SK-N-SH (cell line): ENCODE results near the gene RPS8. TPM values are rescaled to one million over a fixed set of nuclear protein-coding genes. Genes with fewer than 3 reads are reported as not detected.
A peak's percentile ranks its signal among the peaks of the same experiment; 100 is the strongest.

Experiments
- CTCF ChIA-PET: fragments of 300-600, 350-600 bp; formaldehyde crosslinking; extraction: SDS; loops from one replicate; lab custom pipeline; 2021; lab: Yijun Ruan, JAX
- POLR2A ChIA-PET: fragments of 350-600 bp; sonication (Branson Sonifier 250); formaldehyde crosslinking; extraction: SDS; loops from one replicate; lab custom pipeline; 2020; ENCODE audit warnings: antibody characterized with exemption, inconsistent platforms; lab: Yijun Ruan, JAX
- DNase-seq: peaks from one replicate; pipeline ENCODE4 v3.0.0; 2012
- H2AFZ ChIP-seq: fragments of 200-600 bp; sonication (generic); 2 replicates; pipeline ENCODE4 v1.8.1; 2016; ENCODE audit warnings: antibody characterized with exemption, mild to moderate bottlenecking, low read depth
- H3F3A ChIP-seq: fragments of 200-600 bp; sonication (generic); replicated peaks from 2 replicates; pipeline ENCODE3; 2016; ENCODE audit warnings: antibody characterized with exemption, mild to moderate bottlenecking; ENCODE audit not compliant: insufficient read depth
- H3K27ac ChIP-seq, 2 experiments: fragments of 200-500 bp in 1 of 2; fragments of 200-600 bp in 1 of 2; sonication (Bioruptor generic) in 1 of 2; sonication (generic), shearing (Covaris generic) in 1 of 2; 2 replicates each; pipeline versions ENCODE4 v1.5.1 to v1.6.1; 2014 to 2016; ENCODE audit warnings: low read depth in 2 of 2, inconsistent platforms in 1 of 2, low read length in 1 of 2, mild to moderate bottlenecking in 1 of 2, mixed read lengths in 1 of 2
- H3K27me3 ChIP-seq: fragments of 200-600 bp; sonication (generic), shearing (Covaris generic); 2 replicates; pipeline ENCODE4 v1.6.1; 2016; ENCODE audit warnings: mixed run types; ENCODE audit not compliant: insufficient read depth
- H3K36me3 ChIP-seq, 2 experiments: fragments of 200-500 bp in 1 of 2; fragments of 200-600 bp in 1 of 2; sonication (Bioruptor generic) in 1 of 2; sonication (generic) in 1 of 2; replicated peaks in 1 of 2; 2 replicates each; pipeline versions ENCODE3 to v1.5.1; 2014 to 2016; ENCODE audit warnings: low read length in 1 of 2, mild to moderate bottlenecking in 1 of 2; ENCODE audit not compliant: insufficient read depth in 2 of 2, control insufficient read depth in 1 of 2
- H3K4me1 ChIP-seq, 2 experiments: fragments of 200-500 bp in 1 of 2; fragments of 200-600 bp in 1 of 2; sonication (Bioruptor generic) in 1 of 2; sonication (generic), shearing (Covaris generic) in 1 of 2; 2 replicates each; pipeline versions ENCODE4 v1.5.1 to v1.6.1; 2014 to 2016; ENCODE audit warnings: low read depth in 1 of 2, low read length in 1 of 2, mixed run types in 1 of 2; ENCODE audit not compliant: insufficient read depth in 2 of 2, control insufficient read depth in 1 of 2
- H3K4me2 ChIP-seq: fragments of 200-600 bp; sonication (generic), shearing (Covaris generic); 2 replicates; pipeline ENCODE4 v1.6.1; 2017; ENCODE audit warnings: mixed run types
- H3K4me3 ChIP-seq, 2 experiments: fragments of 200-500 bp in 1 of 2; fragments of 200-600 bp in 1 of 2; sonication (Bioruptor generic) in 1 of 2; sonication (generic), shearing (Covaris generic) in 1 of 2; 2 replicates each; pipeline versions ENCODE4 v1.5.1 to v1.8.1; 2014 to 2016; ENCODE audit warnings: low read depth in 2 of 2, inconsistent platforms in 1 of 2, low read length in 1 of 2, mild to moderate bottlenecking in 1 of 2, mixed read lengths in 1 of 2, moderate library complexity in 1 of 2
- H3K79me2 ChIP-seq: fragments of 200-600 bp; sonication (generic); 2 replicates; pipeline ENCODE4 v1.8.1; 2017; ENCODE audit warnings: mild to moderate bottlenecking; ENCODE audit not compliant: insufficient read depth
- H3K9ac ChIP-seq: fragments of 200-600 bp; sonication (generic); 2 replicates; pipeline ENCODE4 v1.6.1; 2017; ENCODE audit warnings: mixed run types
- H3K9me2 ChIP-seq: fragments of 200-600 bp; sonication (generic); 2 replicates; pipeline ENCODE4 v1.6.1; 2017; ENCODE audit warnings: mixed run types
- H3K9me3 ChIP-seq: fragments of 200-600 bp; sonication (generic); 2 replicates; pipeline ENCODE4 v1.6.1; 2017; ENCODE audit warnings: mixed run types, mild to moderate bottlenecking, moderate library complexity
- H4K20me1 ChIP-seq: fragments of 200-600 bp; sonication (generic); 2 replicates; pipeline ENCODE4 v1.6.1; 2017; ENCODE audit warnings: mild to moderate bottlenecking, mixed run types; ENCODE audit not compliant: insufficient read depth
- CHD2 ChIP-seq: fragments of 150-350 bp; IDR thresholded peaks from 2 replicates; pipeline ENCODE4 v1.6.1; 2018; ENCODE audit warnings: low read length; ENCODE audit not compliant: partially characterized antibody
- FOXM1 ChIP-seq: IDR thresholded peaks from 2 replicates; pipeline ENCODE4 v1.4.0; 2012; ENCODE audit warnings: low read depth, mild to moderate bottlenecking
- GABPA ChIP-seq: IDR thresholded peaks from 2 replicates; pipeline ENCODE4 v1.4.0; 2012; ENCODE audit warnings: low read depth, mild to moderate bottlenecking
- MEF2A ChIP-seq: IDR thresholded peaks from 2 replicates; pipeline ENCODE4 v1.4.0; 2012; ENCODE audit warnings: low read depth, borderline replicate concordance
- MXI1 ChIP-seq: IDR thresholded peaks from 2 replicates; pipeline ENCODE4 v1.6.1; 2012; ENCODE audit warnings: mild to moderate bottlenecking, low read depth, low read length, improper control_type of control experiment
- NFIC ChIP-seq: IDR thresholded peaks from 2 replicates; pipeline ENCODE4 v1.4.0; 2012; ENCODE audit warnings: borderline replicate concordance
- NRF1 ChIP-seq: IDR thresholded peaks from 2 replicates; pipeline ENCODE4 v1.6.1; 2012; ENCODE audit warnings: low read depth, mild to moderate bottlenecking, low read length
- POLR2AphosphoS5 ChIP-seq: IDR thresholded peaks from 2 replicates; pipeline ENCODE4 v1.6.1; 2012; ENCODE audit warnings: low read depth, low read length
- RAD21 ChIP-seq: IDR thresholded peaks from 2 replicates; pipeline ENCODE4 v1.6.1; 2012; ENCODE audit warnings: mild to moderate bottlenecking, low read length
- RCOR1 ChIP-seq: fragments of 150-350 bp; IDR thresholded peaks from 2 replicates; pipeline ENCODE4 v1.6.1; 2017; ENCODE audit warnings: antibody characterized with exemption, low read length
- RFX5 ChIP-seq: IDR thresholded peaks from 2 replicates; pipeline ENCODE4 v1.6.1; 2012; ENCODE audit warnings: mild to moderate bottlenecking, improper control_type of control experiment, low read length
- RXRA ChIP-seq: IDR thresholded peaks from 2 replicates; pipeline ENCODE4 v1.4.0; 2012; ENCODE audit warnings: low read depth, mild to moderate bottlenecking, borderline replicate concordance
- SIN3A ChIP-seq: IDR thresholded peaks from 2 replicates; pipeline ENCODE4 v1.6.1; 2012; ENCODE audit warnings: low read depth, mild to moderate bottlenecking, low read length, moderate library complexity, borderline replicate concordance
- TAF1 ChIP-seq: IDR thresholded peaks from 2 replicates; pipeline ENCODE4 v1.6.1; 2012; ENCODE audit warnings: low read depth, mild to moderate bottlenecking, low read length, moderate library complexity, borderline replicate concordance
- TCF12 ChIP-seq: IDR thresholded peaks from 2 replicates; pipeline ENCODE4 v1.4.0; 2012
- TEAD4 ChIP-seq: IDR thresholded peaks from 2 replicates; pipeline ENCODE4 v1.4.0; 2012; ENCODE audit warnings: mild to moderate bottlenecking, borderline replicate concordance; ENCODE audit not compliant: insufficient read depth
- WGBS: methylation state at CpG from one replicate; pipeline ENCODE4 v1.1.6; 2017; ENCODE audit warnings: low lambda C conversion rate; 5-methylcytosine and 5-hydroxymethylcytosine counted together
- polyA plus RNA-seq, 3 experiments: library from polyadenylated mRNA; depleted of rRNA; stranded (reverse); fragments of >200 nt; gene quantifications; 2 replicates each; pipeline ENCODE4 v1.2.3, GENCODE V29; 2012
- TF ChIP-seq, protein P1 (sequence below): fragments of 200-600 bp; sonication (generic); IDR thresholded peaks from 2 replicates; pipeline ENCODE4 v1.6.1; 2017; ENCODE audit warnings: antibody characterized with exemption, mild to moderate bottlenecking, moderate library complexity
- TF ChIP-seq, protein P2 (sequence below): IDR thresholded peaks from 2 replicates; pipeline ENCODE4 v1.4.0; 2012; ENCODE audit warnings: low read depth
- TF ChIP-seq, protein P3 (sequence below): fragments of 150-350 bp; IDR thresholded peaks from 2 replicates; pipeline ENCODE4 v1.6.1; 2017; ENCODE audit warnings: antibody characterized with exemption, low read length, low read depth, borderline replicate concordance
- TF ChIP-seq, protein P4 (sequence below): IDR thresholded peaks from 2 replicates; pipeline ENCODE4 v1.4.0; 2012; ENCODE audit warnings: low read depth, borderline replicate concordance

Gene RPS8
- polyA plus RNA-seq, 1 of the 3 experiments (the other 2 are of a cell fraction) = 3,303 TPM

DNA sequence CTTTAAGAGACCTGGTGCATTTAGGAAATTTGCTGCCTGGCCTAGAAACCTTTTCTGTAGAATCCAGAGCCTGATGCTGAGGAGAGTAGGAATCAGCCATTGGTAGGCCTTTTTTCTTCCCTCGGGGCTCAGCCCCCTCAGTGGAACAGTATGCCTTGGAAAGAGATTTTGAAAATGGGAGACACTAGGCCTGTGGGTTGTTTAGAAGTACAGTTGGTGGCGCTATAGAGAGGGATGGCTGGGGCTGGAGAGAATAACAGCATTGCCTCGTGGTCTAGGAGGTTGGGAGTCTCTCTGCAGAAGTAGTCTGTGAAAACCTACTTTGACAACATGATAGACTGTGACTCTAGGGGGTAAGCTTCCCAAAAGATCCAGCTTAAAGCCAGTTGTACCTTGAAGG lies 27.5 kb upstream of the RPS8 start:
- Histone ChIP-seq H3K27ac (no peak overlapping the region), H3K27me3 (no peaks in the 10 kb centered on the region), H3K4me2 (no peak overlapping the region), H3K9me3 (no peaks in the 10 kb centered on the region), H3K9ac (no peak overlapping the region), H3K4me3 (no peak overlapping the region), H4K20me1 (peaks cover 4% of the 10 kb centered on the region; the same call in 1 of the 2 replicates), H3K9me2 (no peaks in the 10 kb centered on the region), H3K79me2 (peaks cover 55% of the 10 kb centered on the region), H3K36me3 (peaks cover 11 to 18% of the 10 kb centered on the region in 2 experiments), H2AFZ (no peak overlapping the region), H3K4me1 (no peaks in the 10 kb centered on the region), H3F3A (peaks cover 6% of the 10 kb centered on the region)
- ChIA-PET CTCF (interaction anchor here (0.7 to 1.5 kb wide), 3 partner anchors 17 to 61 kb away, joined by 3 read pairs; partner anchors contain the start of gene RNU5D-1), POLR2A (interaction anchor here (0.7 kb wide), 1 partner anchor 11 kb away, joined by 3 read pairs; no protein-coding TSS in a partner anchor)
- 94% methylated on average over 3 of the region's 3 CpGs for WGBS
- no peak for DNase-seq
- TF ChIP-seq, protein P1, sequence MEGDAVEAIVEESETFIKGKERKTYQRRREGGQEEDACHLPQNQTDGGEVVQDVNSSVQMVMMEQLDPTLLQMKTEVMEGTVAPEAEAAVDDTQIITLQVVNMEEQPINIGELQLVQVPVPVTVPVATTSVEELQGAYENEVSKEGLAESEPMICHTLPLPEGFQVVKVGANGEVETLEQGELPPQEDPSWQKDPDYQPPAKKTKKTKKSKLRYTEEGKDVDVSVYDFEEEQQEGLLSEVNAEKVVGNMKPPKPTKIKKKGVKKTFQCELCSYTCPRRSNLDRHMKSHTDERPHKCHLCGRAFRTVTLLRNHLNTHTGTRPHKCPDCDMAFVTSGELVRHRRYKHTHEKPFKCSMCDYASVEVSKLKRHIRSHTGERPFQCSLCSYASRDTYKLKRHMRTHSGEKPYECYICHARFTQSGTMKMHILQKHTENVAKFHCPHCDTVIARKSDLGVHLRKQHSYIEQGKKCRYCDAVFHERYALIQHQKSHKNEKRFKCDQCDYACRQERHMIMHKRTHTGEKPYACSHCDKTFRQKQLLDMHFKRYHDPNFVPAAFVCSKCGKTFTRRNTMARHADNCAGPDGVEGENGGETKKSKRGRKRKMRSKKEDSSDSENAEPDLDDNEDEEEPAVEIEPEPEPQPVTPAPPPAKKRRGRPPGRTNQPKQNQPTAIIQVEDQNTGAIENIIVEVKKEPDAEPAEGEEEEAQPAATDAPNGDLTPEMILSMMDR = 0 out of 2 replicates have a peak, but pooled peaks have one; percentile 16
- TF ChIP-seq, protein P2, sequence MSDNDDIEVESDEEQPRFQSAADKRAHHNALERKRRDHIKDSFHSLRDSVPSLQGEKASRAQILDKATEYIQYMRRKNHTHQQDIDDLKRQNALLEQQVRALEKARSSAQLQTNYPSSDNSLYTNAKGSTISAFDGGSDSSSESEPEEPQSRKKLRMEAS = no peak

DNA sequence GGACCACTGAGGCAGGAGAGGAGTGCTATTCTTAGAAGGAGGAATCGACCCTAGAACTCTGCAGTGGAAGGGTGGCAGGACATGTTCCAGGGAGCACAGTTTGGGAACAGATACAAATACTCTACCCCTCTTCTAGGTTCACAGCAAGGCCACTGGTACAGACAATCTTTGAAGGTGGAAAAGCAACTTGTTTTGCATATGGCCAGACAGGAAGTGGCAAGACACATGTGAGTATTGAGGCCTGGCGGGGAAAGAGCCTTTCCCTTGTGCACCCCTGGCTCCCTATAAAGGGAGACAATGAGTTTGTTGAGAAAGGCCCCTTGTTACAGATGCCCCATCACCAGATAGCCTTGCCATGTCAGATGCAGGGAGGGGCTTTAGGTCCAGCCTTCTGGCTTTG lies 17.9 kb upstream of the RPS8 start:
- DNase-seq = no peak
- Histone ChIP-seq H3K4me2 (no peak overlapping the region), H3K27me3 (no peaks in the 10 kb centered on the region), H3K4me3 (no peak overlapping the region), H3K27ac (no peak overlapping the region), H3K9me2 (no peaks in the 10 kb centered on the region), H3K4me1 (no peaks in the 10 kb centered on the region), H3K9ac (no peak overlapping the region), H3K36me3 (peaks cover 9 to 49% of the 10 kb centered on the region in 2 experiments), H2AFZ (no peak overlapping the region), H3F3A (no peaks in the 10 kb centered on the region), H3K9me3 (no peaks in the 10 kb centered on the region), H4K20me1 (no peaks in the 10 kb centered on the region), H3K79me2 (no peaks in the 10 kb centered on the region; the same call in 1 of the 2 replicates)
- ChIA-PET POLR2A (no interaction called here), CTCF (no interaction called here)
- TF ChIP-seq RXRA (no peak), FOXM1 (no peak), RFX5 (no peak), MXI1 (no peak), NFIC (no peak), MEF2A (no peak), TAF1 (no peak), TCF12 (no peak), TEAD4 (no peak), NRF1 (no peak), CHD2 (no peak), RAD21 (no peak), GABPA (no peak), POLR2AphosphoS5 (no peak), RCOR1 (no peak), SIN3A (no peak)
- TF ChIP-seq, protein P3, sequence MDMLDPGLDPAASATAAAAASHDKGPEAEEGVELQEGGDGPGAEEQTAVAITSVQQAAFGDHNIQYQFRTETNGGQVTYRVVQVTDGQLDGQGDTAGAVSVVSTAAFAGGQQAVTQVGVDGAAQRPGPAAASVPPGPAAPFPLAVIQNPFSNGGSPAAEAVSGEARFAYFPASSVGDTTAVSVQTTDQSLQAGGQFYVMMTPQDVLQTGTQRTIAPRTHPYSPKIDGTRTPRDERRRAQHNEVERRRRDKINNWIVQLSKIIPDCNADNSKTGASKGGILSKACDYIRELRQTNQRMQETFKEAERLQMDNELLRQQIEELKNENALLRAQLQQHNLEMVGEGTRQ = no peak
- TF ChIP-seq, protein P4, sequence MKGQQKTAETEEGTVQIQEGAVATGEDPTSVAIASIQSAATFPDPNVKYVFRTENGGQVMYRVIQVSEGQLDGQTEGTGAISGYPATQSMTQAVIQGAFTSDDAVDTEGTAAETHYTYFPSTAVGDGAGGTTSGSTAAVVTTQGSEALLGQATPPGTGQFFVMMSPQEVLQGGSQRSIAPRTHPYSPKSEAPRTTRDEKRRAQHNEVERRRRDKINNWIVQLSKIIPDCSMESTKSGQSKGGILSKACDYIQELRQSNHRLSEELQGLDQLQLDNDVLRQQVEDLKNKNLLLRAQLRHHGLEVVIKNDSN = no peak
- TF ChIP-seq, protein P2 = no peak
- 100% methylated on average over 2 of the region's 2 CpGs for WGBS
